CD4-positive, CD25-positive, alpha-beta regulatory T cell (primary cell): ENCODE results near the gene TLE4. TPM values are rescaled to one million over a fixed set of nuclear protein-coding genes. Genes with fewer than 3 reads are reported as not detected.

Source experiments
- ATAC-seq, 2 donors: fragments of 150-1000 bp; cut with Tn5 transposase; one replicate each; pipeline ENCODE4 v1.10.0; 2021; ENCODE audit warnings: low read depth in 2 of 2, moderate number of reproducible peaks in 2 of 2, moderate library complexity in 1 of 2
- DNase-seq, 3 donors: peaks; one replicate each; pipeline versions ENCODE4 v3.0.0 to v3.0.0-alpha.2; 2012 to 2022; ENCODE audit warnings: mixed read lengths in 1 of 3
- H3K27ac ChIP-seq: one replicate; pipeline ENCODE4 v1.7.0; 2013; ENCODE audit warnings: mild to moderate bottlenecking, low read length; ENCODE audit not compliant: insufficient read depth, poor library complexity, severe bottlenecking
- H3K27me3 ChIP-seq: one replicate; pipeline ENCODE4 v1.7.0; 2013; ENCODE audit warnings: low read length; ENCODE audit not compliant: control insufficient read depth, insufficient read depth
- H3K36me3 ChIP-seq: one replicate; pipeline ENCODE4 v1.7.0; 2013; ENCODE audit warnings: mild to moderate bottlenecking, low read length, moderate library complexity; ENCODE audit not compliant: control insufficient read depth, insufficient read depth
- H3K4me1 ChIP-seq: 2 replicates; pipeline ENCODE4 v1.7.0; 2013; ENCODE audit warnings: mild to moderate bottlenecking, low read length; ENCODE audit not compliant: insufficient read depth, control insufficient read depth, poor library complexity, severe bottlenecking
- H3K4me3 ChIP-seq: one replicate; pipeline ENCODE4 v1.7.0; 2013; ENCODE audit warnings: low read depth, mild to moderate bottlenecking, low read length, moderate library complexity
- H3K9me3 ChIP-seq, 2 experiments: 1 replicate in 1 of 2; 2 replicates in 1 of 2; pipeline ENCODE4 v1.7.0; 2013; ENCODE audit warnings: low read length in 2 of 2, mild to moderate bottlenecking in 1 of 2, moderate library complexity in 1 of 2; ENCODE audit not compliant: control insufficient read depth in 2 of 2
- H3K27ac Mint-ChIP-seq, 3 donors: one replicate each; pipeline ENCODE4 v1.8.0; 2020 to 2022; ENCODE audit warnings: mild to moderate bottlenecking in 3 of 3, mixed read lengths in 3 of 3, moderate library complexity in 2 of 3
- H3K27me3 Mint-ChIP-seq: one replicate; pipeline ENCODE4 v1.8.0; 2022; ENCODE audit warnings: mild to moderate bottlenecking, mixed read lengths
- H3K36me3 Mint-ChIP-seq: one replicate; pipeline ENCODE4 v1.8.0; 2020; ENCODE audit warnings: mixed read lengths
- H3K4me1 Mint-ChIP-seq, 4 donors: one replicate each; pipeline ENCODE4 v1.8.0; 2020 to 2022; ENCODE audit warnings: mixed read lengths in 4 of 4, mild to moderate bottlenecking in 1 of 4
- H3K4me3 Mint-ChIP-seq, 4 donors: one replicate each; pipeline ENCODE4 v1.8.0; 2020 to 2022; ENCODE audit warnings: mild to moderate bottlenecking in 4 of 4, mixed read lengths in 4 of 4, moderate library complexity in 3 of 4
- H3K9me3 Mint-ChIP-seq, 7 donors: one replicate each; pipeline ENCODE4 v1.8.0; 2020 to 2022; ENCODE audit warnings: mixed read lengths in 7 of 7, mild to moderate bottlenecking in 3 of 7, moderate library complexity in 2 of 7
- polyA plus RNA-seq, 4 donors: library from polyadenylated mRNA; unstranded; fragments of 300-500 nt; fragmentation: Illumina TruSeq; gene quantifications; one replicate each; pipeline ENCODE4 v1.2.3, GENCODE V29; 2021
- total RNA-seq: library from RNA; stranded (reverse); gene quantifications from one replicate; pipeline ENCODE4 v1.2.3, GENCODE V29; 2022

Gene TLE4
- total and polyA plus RNA-seq, 5 donors from 2014 or later = 16.2 to 127 (median 24.0) TPM

GRCh38 chr9:79565245-79565644, 6.5 kb upstream of the TLE4 start:
- DNase-seq (peak in 1 of 3 donors; percentile 24), ATAC-seq (no peak)
- Histone ChIP-seq H3K36me3 (no peaks in the 10 kb centered on the region), H3K4me3 (no peak overlapping the region), H3K27me3 (peaks cover 27% of the 10 kb centered on the region), H3K9me3 (peaks cover 0 to 3% of the 10 kb centered on the region in 2 experiments), H3K27ac (no peak overlapping the region), H3K4me1 (peaks cover 4% of the 10 kb centered on the region)
- H3K27me3 Mint-ChIP-seq = peaks cover 43% of the 10 kb centered on the region
- H3K36me3 Mint-ChIP-seq = no peaks in the 10 kb centered on the region
- H3K4me3 Mint-ChIP-seq = no peak overlapping the region
- peaks cover 0 to 3% (median 0%) of the 10 kb centered on the region in 7 donors for H3K9me3 Mint-ChIP-seq
- H3K4me1 Mint-ChIP-seq = peaks cover 0 to 5% (median 4%) of the 10 kb centered on the region in 4 donors
- H3K27ac Mint-ChIP-seq = no peak overlapping the region

- Mint-ChIP-seq H3K27ac (no peak overlapping the region), H3K9me3 (no peaks in the 10 kb centered on the region), H3K27me3 (peaks cover 33% of the 10 kb centered on the region), H3K36me3 (no peaks in the 10 kb centered on the region), H3K4me3 (no peak overlapping the region), H3K4me1 (peaks cover 0 to 9% (median 4%) of the 10 kb centered on the region in 4 donors)
- no peak overlapping the region for H3K27ac ChIP-seq
- ATAC-seq (no peak), DNase-seq (no peak)
- H3K4me3 ChIP-seq = no peak overlapping the region
- H3K4me1 ChIP-seq = peaks cover 10% of the 10 kb centered on the region
- peaks cover 26% of the 10 kb centered on the region for H3K27me3 ChIP-seq
- H3K36me3 ChIP-seq = no peaks in the 10 kb centered on the region
- H3K9me3 ChIP-seq = peaks cover 0 to 3% of the 10 kb centered on the region in 2 experiments
Observed at GRCh38 chr9:79567671-79568098, 4.1 kb upstream of the TLE4 start.

GRCh38 chr9:79568337-79569101, 3.2 kb upstream of the TLE4 start:
- Mint-ChIP-seq H3K27ac (no peak overlapping the region), H3K4me3 (peak overlapping the region in 3 of 4 donors; percentile 24 to 59 (median 34)), H3K27me3 (peaks cover 31% of the 10 kb centered on the region), H3K9me3 (no peaks in the 10 kb centered on the region), H3K4me1 (peaks cover 0 to 9% (median 5%) of the 10 kb centered on the region in 4 donors), H3K36me3 (no peaks in the 10 kb centered on the region)
- DNase-seq (no peak), ATAC-seq (no peak)
- no peak overlapping the region for H3K27ac ChIP-seq
- H3K4me3 ChIP-seq = no peak overlapping the region
- peaks cover 0 to 3% of the 10 kb centered on the region in 2 experiments for H3K9me3 ChIP-seq
- H3K4me1 ChIP-seq = peaks cover 11% of the 10 kb centered on the region
- no peaks in the 10 kb centered on the region for H3K36me3 ChIP-seq
- peaks cover 20% of the 10 kb centered on the region for H3K27me3 ChIP-seq

GRCh38 chr9:79569814-79570447, 1.8 kb upstream of the TLE4 start:
- no peak overlapping the region for H3K27ac ChIP-seq
- peak overlapping the region in 1 of 4 donors; percentile 89 for H3K4me3 Mint-ChIP-seq
- peaks cover 0 to 3% of the 10 kb centered on the region in 2 experiments for H3K9me3 ChIP-seq
- H3K9me3 Mint-ChIP-seq = no peaks in the 10 kb centered on the region
- DNase-seq (no peak), ATAC-seq (no peak)
- peaks cover 0 to 23% (median 17%) of the 10 kb centered on the region in 4 donors for H3K4me1 Mint-ChIP-seq
- H3K27ac Mint-ChIP-seq = peak overlapping the region in 1 of 3 donors; percentile 83
- H3K27me3 ChIP-seq = peaks cover 16% of the 10 kb centered on the region
- H3K4me3 ChIP-seq = peak overlapping the region; percentile 44
- H3K27me3 Mint-ChIP-seq = peaks cover 24% of the 10 kb centered on the region
- H3K36me3 ChIP-seq = no peaks in the 10 kb centered on the region
- H3K4me1 ChIP-seq = peaks cover 25% of the 10 kb centered on the region
- no peaks in the 10 kb centered on the region for H3K36me3 Mint-ChIP-seq

- H3K4me3 Mint-ChIP-seq = peak overlapping the region in 1 of 4 donors; percentile 89
Observed at GRCh38 chr9:79570448-79571308, 1.1 kb upstream of the TLE4 start.

GRCh38 chr9:79572032-79572607, 355 bp downstream of the TLE4 start:
- Histone ChIP-seq H3K4me1 (peaks cover 42% of the 10 kb centered on the region), H3K9me3 (peaks cover 0 to 3% of the 10 kb centered on the region in 2 experiments), H3K27ac (peak overlapping the region; percentile 86), H3K27me3 (peaks cover 12% of the 10 kb centered on the region), H3K36me3 (no peaks in the 10 kb centered on the region), H3K4me3 (peak overlapping the region; percentile 99)
- H3K4me1 Mint-ChIP-seq = peaks cover 6 to 40% (median 30%) of the 10 kb centered on the region in 4 donors
- ATAC-seq (no peak), DNase-seq (no peak)
- H3K9me3 Mint-ChIP-seq = no peaks in the 10 kb centered on the region
- no peak overlapping the region for H3K27ac Mint-ChIP-seq
- H3K27me3 Mint-ChIP-seq = peaks cover 5% of the 10 kb centered on the region
- H3K4me3 Mint-ChIP-seq = no peak overlapping the region
- no peaks in the 10 kb centered on the region for H3K36me3 Mint-ChIP-seq

More at GRCh38 chr9:79570448-79571308, 1.1 kb upstream of the TLE4 start:
- peaks cover 2 to 28% (median 21%) of the 10 kb centered on the region in 4 donors for H3K4me1 Mint-ChIP-seq
- no peaks in the 10 kb centered on the region for H3K36me3 Mint-ChIP-seq
- Histone ChIP-seq H3K4me1 (peaks cover 30% of the 10 kb centered on the region), H3K4me3 (peak overlapping the region; percentile 74), H3K36me3 (no peaks in the 10 kb centered on the region), H3K27ac (peak overlapping the region; percentile 77), H3K27me3 (peaks cover 16% of the 10 kb centered on the region), H3K9me3 (peaks cover 0 to 3% of the 10 kb centered on the region in 2 experiments)
- peaks cover 17% of the 10 kb centered on the region for H3K27me3 Mint-ChIP-seq
- DNase-seq = peak; percentile 16 to 61 (median 17)
- H3K27ac Mint-ChIP-seq = peak overlapping the region in 1 of 3 donors; percentile 83
- no peaks in the 10 kb centered on the region for H3K9me3 Mint-ChIP-seq
- ATAC-seq = no peak
